Gastrocnemius medialis (tissue), 4 donors: ENCODE measurements around the gene MYOZ2. TPM values are rescaled to one million over a fixed set of nuclear protein-coding genes. Genes with fewer than 3 reads are reported as not detected.

ENCODE experiments used
- ATAC-seq, 2 donors: fragments of 150-250 bp; one replicate each; pipeline ENCODE4 v1.9.1; 2016
- DNase-seq, 2 donors: peaks; one replicate each; pipeline ENCODE4 v3.0.0-alpha.2; 2019
- H3K27ac ChIP-seq, 4 donors: fragments of 200-600 bp; sonication (generic); 1 replicate in 1 of 4; 2 replicates in 3 of 4; pipeline ENCODE4 v1.5.1; 2016 to 2018; ENCODE audit warnings: mild to moderate bottlenecking in 2 of 4, moderate library complexity in 1 of 4
- H3K27me3 ChIP-seq, 3 donors: fragments of 200-600 bp; sonication (generic) in 2 of 3; 1 replicate in 1 of 3; 2 replicates in 2 of 3; pipeline versions ENCODE4 v1.5.1 to v1.6.0; 2016 to 2019; ENCODE audit warnings: mild to moderate bottlenecking in 1 of 3, moderate library complexity in 1 of 3
- H3K36me3 ChIP-seq, 2 donors: fragments of 200-600 bp; sonication (generic) in 1 of 2; one replicate each; pipeline ENCODE4 v1.5.1; 2017 to 2018
- H3K4me1 ChIP-seq, 2 donors: fragments of 200-600 bp; sonication (generic) in 1 of 2; one replicate each; pipeline ENCODE4 v1.5.1; 2016 to 2017; ENCODE audit warnings: mild to moderate bottlenecking in 2 of 2
- H3K4me3 ChIP-seq, 4 donors: fragments of 200-600 bp; sonication (generic) in 3 of 4; 1 replicate in 1 of 4; 2 replicates in 3 of 4; pipeline ENCODE4 v1.5.1; 2016 to 2019; ENCODE audit warnings: mild to moderate bottlenecking in 2 of 4
- H3K9me3 ChIP-seq, 3 donors: fragments of 200-600 bp; sonication (generic) in 2 of 3; 1 replicate in 1 of 3; 2 replicates in 2 of 3; pipeline ENCODE4 v1.5.1; 2016 to 2019
- CTCF ChIP-seq, 5 experiments: fragments of 450-650 bp in 3 of 5; fragments of 200-600 bp in 2 of 5; sonication (generic) in 2 of 5; IDR thresholded peaks in 4 of 5; conservative IDR thresholded peaks in 1 of 5; 1 replicate in 4 of 5; 2 replicates in 1 of 5; pipeline ENCODE4 v1.5.1; 2016 to 2019; ENCODE audit warnings: antibody characterized with exemption in 5 of 5, mild to moderate bottlenecking in 3 of 5, moderate library complexity in 3 of 5
- POLR2A ChIP-seq, 2 donors: fragments of 450-650 bp; IDR thresholded peaks; one replicate each; pipeline ENCODE4 v1.6.1; 2017; ENCODE audit warnings: antibody characterized with exemption in 2 of 2, mild to moderate bottlenecking in 2 of 2, moderate library complexity in 2 of 2
- in situ Hi-C, 4 donors: fragments of 200-750 bp; cut with MboI; loops; one replicate each; pipeline versions ENCODE4 v1.15.0 to v1.8.0; 2017; ENCODE audit warnings: low sequenced_read_pairs in 4 of 4
- intact Hi-C: fragments of 100-400 bp; cut with DNase I; formaldehyde crosslinking; loops from one replicate; pipeline ENCODE4 v1.15.1; 2023; ENCODE audit warnings: low total_unique reads
- total RNA-seq, 4 donors: library from RNA; depleted of rRNA; stranded (reverse); fragments of >200 nt; gene quantifications; one replicate each; pipeline versions ENCODE4 v1.1.0 to v1.2.3, GENCODE V29; 2016

MYOZ2 gene
- total RNA-seq, 4 donors from 2014 or later = 30.6 to 290 (median 87.9) TPM

GRCh38 chr4:119228406-119228805, 92.8 kb downstream of the MYOZ2 start:
- ATAC-seq = no peak
- Histone ChIP-seq H3K27ac (no peak overlapping the region), H3K4me3 (no peak overlapping the region), H3K27me3 (no peaks in the 10 kb centered on the region), H3K9me3 (no peaks in the 10 kb centered on the region), H3K36me3 (peaks cover 0 to 46% of the 10 kb centered on the region in 2 donors), H3K4me1 (peaks cover 21 to 24% of the 10 kb centered on the region in 2 donors)
- intact Hi-C loops = no loop called here
- no peak for DNase-seq
- TF ChIP-seq CTCF (IDR thresholded peaks at IDR 0.05 in 4 of 5, conservative IDR thresholded peaks at IDR 0.05 in 1 of 5) (no peak), POLR2A (IDR thresholded peaks at IDR 0.05) (no peak)
- in situ Hi-C loops = no loop called here

GRCh38 chr4:119229908-119230687, 94.5 kb downstream of the MYOZ2 start:
- TF ChIP-seq POLR2A (IDR thresholded peaks at IDR 0.05) = no peak
- no peak for TF ChIP-seq CTCF (IDR thresholded peaks at IDR 0.05 in 4 of 5, conservative IDR thresholded peaks at IDR 0.05 in 1 of 5)
- intact Hi-C loops = no loop called here
- H3K27me3 ChIP-seq = no peaks in the 10 kb centered on the region
- DNase-seq (no peak), ATAC-seq (peak in 1 of 2 donors; percentile 11)
- peak overlapping the region in 3 of 4 donors; percentile 1 to 29 (median 24) for H3K27ac ChIP-seq
- peaks cover 0 to 30% of the 10 kb centered on the region in 2 donors for H3K36me3 ChIP-seq
- no peak overlapping the region for H3K4me3 ChIP-seq
- peaks cover 29 to 39% of the 10 kb centered on the region in 2 donors for H3K4me1 ChIP-seq
- no peaks in the 10 kb centered on the region for H3K9me3 ChIP-seq
- in situ Hi-C loops = no loop called here

- no peaks in the 10 kb centered on the region for H3K9me3 ChIP-seq
- H3K27ac ChIP-seq = peak overlapping the region in 2 of 4 donors; percentile 4 to 22
- ATAC-seq (no peak), DNase-seq (no peak)
- intact Hi-C loops (no loop called here), in situ Hi-C loops (no loop called here)
- no peaks in the 10 kb centered on the region for H3K27me3 ChIP-seq
- H3K36me3 ChIP-seq = peaks cover 0 to 37% of the 10 kb centered on the region in 2 donors
- H3K4me1 ChIP-seq = peaks cover 33 to 41% of the 10 kb centered on the region in 2 donors
- H3K4me3 ChIP-seq = no peak overlapping the region
- TF ChIP-seq CTCF (IDR thresholded peaks at IDR 0.05 in 4 of 5, conservative IDR thresholded peaks at IDR 0.05 in 1 of 5) = no peak
- no peak for TF ChIP-seq POLR2A (IDR thresholded peaks at IDR 0.05)
These were observed 95.9 kb downstream of the MYOZ2 start for GRCh38 chr4:119231491-119231890.

GRCh38 chr4:119232286-119232685, 96.7 kb downstream of the MYOZ2 start:
- no peak for TF ChIP-seq CTCF (IDR thresholded peaks at IDR 0.05 in 4 of 5, conservative IDR thresholded peaks at IDR 0.05 in 1 of 5)
- intact Hi-C loops = no loop called here
- H3K36me3 ChIP-seq = peaks cover 0 to 40% of the 10 kb centered on the region in 2 donors
- H3K27ac ChIP-seq = peak overlapping the region in 1 of 4 donors; percentile 6
- H3K9me3 ChIP-seq = no peaks in the 10 kb centered on the region
- in situ Hi-C loops = no loop called here
- H3K4me1 ChIP-seq = peaks cover 40 to 47% of the 10 kb centered on the region in 2 donors
- no peak for DNase-seq
- ATAC-seq = no peak
- no peak overlapping the region for H3K4me3 ChIP-seq
- no peaks in the 10 kb centered on the region for H3K27me3 ChIP-seq
